CD8-positive, alpha-beta memory T cell (primary cell): ENCODE measurements around the gene SLC52A1. TPM values are rescaled to one million over a fixed set of nuclear protein-coding genes. Genes with fewer than 3 reads are reported as not detected.

Source experiments
- CTCF ChIA-PET: fragments of 350-600 bp; sonication (Branson Sonifier 250); formaldehyde crosslinking; loops from one replicate; lab custom pipeline; 2021; ENCODE audit warnings: antibody characterized with exemption; lab: Charles Lee
- POLR2A ChIA-PET: fragments of 350-600 bp; sonication (Branson Sonifier 250); formaldehyde crosslinking; loops from one replicate; lab custom pipeline; 2021; ENCODE audit warnings: antibody characterized with exemption; lab: Charles Lee
- DNase-seq, 5 donors: peaks; one replicate each; pipeline versions ENCODE4 v3.0.0 to v3.0.0-alpha.2; 2020 to 2022; ENCODE audit warnings: mixed read lengths in 1 of 5
- H3K27ac ChIP-seq: one replicate; pipeline ENCODE4 v1.7.0; 2013; ENCODE audit warnings: low read depth, mild to moderate bottlenecking, low read length, moderate library complexity
- H3K27me3 ChIP-seq: 2 replicates; pipeline ENCODE4 v1.7.0; 2013; ENCODE audit warnings: low read length, mild to moderate bottlenecking; ENCODE audit not compliant: insufficient read depth, poor library complexity, severe bottlenecking
- H3K36me3 ChIP-seq: 2 replicates; pipeline ENCODE4 v1.7.0; 2013; ENCODE audit warnings: mild to moderate bottlenecking, low read length, moderate library complexity; ENCODE audit not compliant: insufficient read depth
- H3K4me1 ChIP-seq: 2 replicates; pipeline ENCODE4 v1.7.0; 2013; ENCODE audit warnings: mild to moderate bottlenecking, low read length, moderate library complexity; ENCODE audit not compliant: insufficient read depth
- H3K4me3 ChIP-seq: 2 replicates; pipeline ENCODE4 v1.7.0; 2013; ENCODE audit warnings: mild to moderate bottlenecking, low read length
- H3K9me3 ChIP-seq: 2 replicates; pipeline ENCODE4 v1.7.0; 2013; ENCODE audit warnings: mild to moderate bottlenecking, low read length
- H3K27ac Mint-ChIP-seq, 8 donors: one replicate each; pipeline ENCODE4 v1.8.0; 2020 to 2021; ENCODE audit warnings: mixed read lengths in 8 of 8, mild to moderate bottlenecking in 6 of 8, inconsistent platforms in 3 of 8, moderate library complexity in 3 of 8
- H3K27me3 Mint-ChIP-seq, 2 donors: one replicate each; pipeline ENCODE4 v1.8.0; 2020 to 2021; ENCODE audit warnings: mixed read lengths in 2 of 2, mild to moderate bottlenecking in 1 of 2, moderate library complexity in 1 of 2
- H3K36me3 Mint-ChIP-seq, 3 donors: one replicate each; pipeline ENCODE4 v1.8.0; 2020 to 2021; ENCODE audit warnings: mixed read lengths in 3 of 3, inconsistent platforms in 1 of 3, mild to moderate bottlenecking in 1 of 3
- H3K4me1 Mint-ChIP-seq, 3 donors: one replicate each; pipeline ENCODE4 v1.8.0; 2020 to 2021; ENCODE audit warnings: mixed read lengths in 3 of 3, inconsistent platforms in 1 of 3, mild to moderate bottlenecking in 1 of 3
- H3K4me3 Mint-ChIP-seq, 7 donors: one replicate each; pipeline ENCODE4 v1.8.0; 2020 to 2021; ENCODE audit warnings: mixed read lengths in 7 of 7, mild to moderate bottlenecking in 6 of 7, moderate library complexity in 4 of 7, inconsistent platforms in 2 of 7
- H3K9me3 Mint-ChIP-seq, 5 donors: one replicate each; pipeline ENCODE4 v1.8.0; 2020 to 2022; ENCODE audit warnings: mixed read lengths in 5 of 5, mild to moderate bottlenecking in 3 of 5, moderate library complexity in 2 of 5, inconsistent platforms in 1 of 5
- polyA plus RNA-seq: library from polyadenylated mRNA; unstranded; fragments of 300-500 nt; fragmentation: Illumina TruSeq; gene quantifications from one replicate; pipeline ENCODE4 v1.2.3, GENCODE V29; 2021
- total RNA-seq, 2 experiments: library from RNA; stranded (reverse); gene quantifications; one replicate each; pipeline ENCODE4 v1.2.3, GENCODE V29; 2021

Gene SLC52A1
- total and polyA plus RNA-seq, 3 experiments from 2014 or later: 0.12 to 0.64 (median 0.35) TPM

GRCh38 chr17:5068236-5068635 lies 33.0 kb upstream of the SLC52A1 start:
- ChIA-PET POLR2A (no interaction called here), CTCF (interaction anchor here (1.3 kb wide), 1 partner anchor 159 kb away, joined by 4 read pairs; no protein-coding TSS in a partner anchor)
- no peaks in the 10 kb centered on the region for H3K27me3 ChIP-seq
- H3K4me3 Mint-ChIP-seq: no peak overlapping the region
- H3K4me1 Mint-ChIP-seq: no peaks in the 10 kb centered on the region
- no peak for DNase-seq
- no peak overlapping the region for H3K27ac Mint-ChIP-seq
- no peaks in the 10 kb centered on the region for H3K4me1 ChIP-seq
- H3K27ac ChIP-seq: no peak overlapping the region
- H3K9me3 Mint-ChIP-seq: no peaks in the 10 kb centered on the region
- H3K36me3 ChIP-seq: no peaks in the 10 kb centered on the region
- H3K4me3 ChIP-seq: no peak overlapping the region
- H3K9me3 ChIP-seq: no peaks in the 10 kb centered on the region
- no peaks in the 10 kb centered on the region for H3K27me3 Mint-ChIP-seq
- H3K36me3 Mint-ChIP-seq: peaks cover 0 to 2% (median 0%) of the 10 kb centered on the region in 3 donors

DNA sequence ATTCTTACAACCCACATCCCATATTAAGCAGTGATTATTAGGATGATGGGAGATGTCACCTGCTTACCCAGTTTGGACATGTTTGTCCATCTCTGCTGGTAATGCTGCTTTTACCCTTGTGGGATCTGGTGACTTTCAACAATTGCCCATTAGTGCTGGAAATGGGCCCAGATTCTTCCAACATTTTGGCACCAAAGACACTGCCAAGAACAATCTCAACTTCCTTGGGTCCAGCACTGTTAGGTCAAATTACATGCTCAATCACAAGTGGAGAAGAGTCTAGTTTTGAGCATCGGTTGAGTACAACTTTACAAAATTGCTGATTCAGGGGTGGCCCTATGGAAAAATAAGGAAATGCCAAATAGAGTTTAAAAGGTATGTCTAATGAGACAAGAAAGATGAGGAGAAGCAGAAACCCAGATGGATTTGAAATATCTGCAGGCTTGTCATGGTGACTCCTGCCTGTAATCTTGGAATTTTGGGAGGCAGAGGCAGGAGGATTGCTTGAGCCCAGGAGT lies 30.1 kb upstream of the SLC52A1 start:
- H3K27me3 ChIP-seq: no peaks in the 10 kb centered on the region
- no peak overlapping the region for H3K4me3 ChIP-seq
- no peaks in the 10 kb centered on the region for H3K4me1 ChIP-seq
- Mint-ChIP-seq H3K4me1 (peaks cover 0 to 7% (median 6%) of the 10 kb centered on the region in 3 donors), H3K36me3 (peaks cover 0 to 2% (median 0%) of the 10 kb centered on the region in 3 donors), H3K27me3 (peaks cover 0 to 1% of the 10 kb centered on the region in 2 donors), H3K9me3 (no peaks in the 10 kb centered on the region), H3K4me3 (no peak overlapping the region), H3K27ac (no peak overlapping the region)
- no peak for DNase-seq
- no peaks in the 10 kb centered on the region for H3K36me3 ChIP-seq
- POLR2A ChIA-PET: no interaction called here
- no peaks in the 10 kb centered on the region for H3K9me3 ChIP-seq
- H3K27ac ChIP-seq: no peak overlapping the region
- CTCF ChIA-PET: interaction anchor here (2.5 to 6.4 kb wide), 2 partner anchors 35 to 84 kb away, joined by 10 to 125 read pairs; no protein-coding TSS in a partner anchor

GRCh38 chr17:5055543-5055942 lies 20.3 kb upstream of the SLC52A1 start:
- Mint-ChIP-seq H3K36me3 (peaks cover 0 to 7% (median 1%) of the 10 kb centered on the region in 3 donors), H3K4me1 (peaks cover under 1 to 8% (median 5%) of the 10 kb centered on the region in 3 donors), H3K4me3 (no peak overlapping the region), H3K27me3 (no peaks in the 10 kb centered on the region), H3K9me3 (no peaks in the 10 kb centered on the region), H3K27ac (no peak overlapping the region)
- POLR2A ChIA-PET: interaction anchor here (0.6 to 0.8 kb wide), 3 partner anchors 25 to 69 kb away, joined by 3 to 8 read pairs (median 7); no protein-coding TSS in a partner anchor
- H3K27me3 ChIP-seq: no peaks in the 10 kb centered on the region
- DNase-seq: no peak
- no peak overlapping the region for H3K27ac ChIP-seq
- no peaks in the 10 kb centered on the region for H3K9me3 ChIP-seq
- CTCF ChIA-PET: no interaction called here
- no peak overlapping the region for H3K4me3 ChIP-seq
- H3K4me1 ChIP-seq: peaks cover under 1% of the 10 kb centered on the region
- no peaks in the 10 kb centered on the region for H3K36me3 ChIP-seq

- H3K4me3 ChIP-seq: no peak overlapping the region
- H3K27me3 ChIP-seq: no peaks in the 10 kb centered on the region
- DNase-seq: peak in 1 of 5 donors; percentile 26
- Mint-ChIP-seq H3K9me3 (no peaks in the 10 kb centered on the region), H3K4me1 (peaks cover 28 to 55% (median 39%) of the 10 kb centered on the region in 3 donors), H3K27ac (peak overlapping the region; percentile 43 to 99 (median 96)), H3K4me3 (peak overlapping the region in 1 of 7 donors; percentile 76), H3K36me3 (peaks cover 0 to 6% (median 1%) of the 10 kb centered on the region in 3 donors), H3K27me3 (no peaks in the 10 kb centered on the region)
- ChIA-PET CTCF (interaction anchor here (1.2 to 2.9 kb wide), 6 partner anchors 9 to 141 kb away, joined by 3 to 24 read pairs (median 7); partner anchors contain the start of gene SLC52A1), POLR2A (interaction anchor here (1.2 to 1.3 kb wide), 2 partner anchors 18 to 110 kb away, joined by 3 to 6 read pairs; partner anchors contain the start of genes RNF167 and SLC25A11)
- H3K27ac ChIP-seq: no peak overlapping the region
- no peaks in the 10 kb centered on the region for H3K9me3 ChIP-seq
- H3K36me3 ChIP-seq: no peaks in the 10 kb centered on the region
- H3K4me1 ChIP-seq: peaks cover 45% of the 10 kb centered on the region
These were observed 15.1 kb upstream of the SLC52A1 start for GRCh38 chr17:5050278-5050677.

GRCh38 chr17:5049314-5049841 lies 14.2 kb upstream of the SLC52A1 start:
- DNase-seq: peak; percentile 65 to 91 (median 78)
- peak overlapping the region; percentile 6 for H3K4me3 ChIP-seq
- H3K27ac ChIP-seq: peak overlapping the region; percentile 49
- Mint-ChIP-seq H3K36me3 (peaks cover 0 to 4% (median 1%) of the 10 kb centered on the region in 3 donors), H3K4me3 (peak overlapping the region; percentile 62 to 84 (median 72)), H3K9me3 (no peaks in the 10 kb centered on the region), H3K27ac (peak overlapping the region; percentile 93 to 99 (median 96)), H3K27me3 (no peaks in the 10 kb centered on the region), H3K4me1 (peaks cover 32 to 61% (median 47%) of the 10 kb centered on the region in 3 donors)
- H3K4me1 ChIP-seq: peaks cover 54% of the 10 kb centered on the region
- no peaks in the 10 kb centered on the region for H3K9me3 ChIP-seq
- no peaks in the 10 kb centered on the region for H3K27me3 ChIP-seq
- H3K36me3 ChIP-seq: no peaks in the 10 kb centered on the region
- CTCF ChIA-PET: interaction anchor here (0.7 to 2.9 kb wide), 16 partner anchors 9 to 150 kb away, joined by 3 to 24 read pairs (median 4); partner anchors contain the start of genes C17orf107, INCA1, SLC52A1 and SPAG7
- POLR2A ChIA-PET: interaction anchor here (0.5 to 1.8 kb wide), 9 partner anchors 9 to 110 kb away, joined by 3 to 12 read pairs (median 4); partner anchors contain the start of genes RNF167, SLC25A11, SLC52A1 and SPAG7

GRCh38 chr17:5047446-5047845 lies 12.2 kb upstream of the SLC52A1 start:
- ChIA-PET POLR2A (no interaction called here), CTCF (interaction anchor here (0.9 to 2.8 kb wide), 4 partner anchors 12 to 60 kb away, joined by 3 to 13 read pairs (median 4); partner anchors contain the start of genes CAMTA2 and SLC52A1)
- peaks cover 40 to 72% (median 60%) of the 10 kb centered on the region in 3 donors for H3K4me1 Mint-ChIP-seq
- Histone ChIP-seq H3K4me3 (no peak overlapping the region), H3K9me3 (no peaks in the 10 kb centered on the region), H3K27ac (no peak overlapping the region), H3K36me3 (no peaks in the 10 kb centered on the region), H3K27me3 (no peaks in the 10 kb centered on the region), H3K4me1 (peaks cover 67% of the 10 kb centered on the region)
- no peak for DNase-seq
- peaks cover 0 to 1% (median 0%) of the 10 kb centered on the region in 3 donors for H3K36me3 Mint-ChIP-seq
- no peaks in the 10 kb centered on the region for H3K27me3 Mint-ChIP-seq
- no peaks in the 10 kb centered on the region for H3K9me3 Mint-ChIP-seq
- H3K4me3 Mint-ChIP-seq: peak overlapping the region; percentile 0 to 59 (median 48)
- peak overlapping the region in 7 of 8 donors; percentile 77 to 96 (median 95) for H3K27ac Mint-ChIP-seq

DNA sequence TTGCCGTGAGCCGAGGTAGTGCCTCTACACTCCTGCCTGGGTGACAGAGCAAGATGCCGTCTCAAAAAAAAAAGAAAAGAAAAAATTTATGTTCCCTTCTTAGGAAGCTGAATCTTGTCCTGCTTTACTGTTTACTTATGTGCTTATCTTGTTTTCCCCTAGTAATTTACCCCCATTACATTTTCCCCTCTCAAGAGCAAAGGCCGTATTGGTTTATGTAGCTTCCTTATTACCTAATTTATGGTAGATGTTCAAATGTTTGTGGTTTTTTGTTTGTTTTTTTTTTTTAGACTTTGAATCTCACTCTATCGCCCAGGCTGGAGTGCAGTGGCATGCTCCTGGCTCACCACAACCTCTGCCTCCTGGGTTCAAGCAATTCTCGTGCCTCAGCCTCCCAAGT lies 10.3 kb upstream of the SLC52A1 start:
- no peaks in the 10 kb centered on the region for H3K27me3 ChIP-seq
- no peaks in the 10 kb centered on the region for H3K9me3 ChIP-seq
- POLR2A ChIA-PET: interaction anchor here (0.6 to 0.9 kb wide), 8 partner anchors 10 to 1080 kb away, joined by 3 to 7 read pairs (median 4); partner anchors contain the start of genes INCA1 and PFN1
- H3K4me1 ChIP-seq: peaks cover 74% of the 10 kb centered on the region
- CTCF ChIA-PET: interaction anchor here (1.1 to 3.9 kb wide), 5 partner anchors 10 to 136 kb away, joined by 3 to 27 read pairs (median 5); partner anchors contain the start of gene SLC52A1
- peaks cover 45 to 80% (median 62%) of the 10 kb centered on the region in 3 donors for H3K4me1 Mint-ChIP-seq
- H3K4me3 Mint-ChIP-seq: peak overlapping the region in 6 of 7 donors; percentile 17 to 79 (median 42)
- no peaks in the 10 kb centered on the region for H3K36me3 ChIP-seq
- peaks cover 0 to 1% (median 0%) of the 10 kb centered on the region in 3 donors for H3K36me3 Mint-ChIP-seq
- H3K4me3 ChIP-seq: no peak overlapping the region
- peak in 1 of 5 donors; percentile 42 for DNase-seq
- H3K27me3 Mint-ChIP-seq: no peaks in the 10 kb centered on the region
- peaks cover 0 to 1% (median 0%) of the 10 kb centered on the region in 5 donors for H3K9me3 Mint-ChIP-seq
- peak overlapping the region; percentile 4 to 86 (median 70) for H3K27ac Mint-ChIP-seq
- H3K27ac ChIP-seq: no peak overlapping the region
